ENCODE data around the gene GDF7.
"Not testable (repeated sequence)": the region's sequence is repeated elsewhere in the genome, so short reads cannot be mapped to it uniquely, and the experiment has no call there.

The GDF7 gene

GRCh38 chr2:20716164-20716563, 49.2 kb downstream of the GDF7 start:
- H3K27ac ChIP-seq (ENCODE audit: low read depth in 2 of 2, low read length in 2 of 2); H3K36me3 ChIP-seq (ENCODE audit: control insufficient read depth in 2 of 2, insufficient read depth in 2 of 2, low read length in 2 of 2); H3K9me3 ChIP-seq (ENCODE audit: control insufficient read depth in 2 of 2, low read length in 2 of 2); H3K4me1 ChIP-seq (ENCODE audit: control insufficient read depth in 2 of 2, insufficient read depth in 2 of 2, low read length in 2 of 2); H3K9ac ChIP-seq (ENCODE audit: low read depth in 1 of 2, low read length in 2 of 2); H3K27me3 ChIP-seq (ENCODE audit: control insufficient read depth in 2 of 2, insufficient read depth in 2 of 2, low read length in 2 of 2); H3K4me3 ChIP-seq (ENCODE audit: low read length in 2 of 2): not testable (repeated sequence)

- Histone ChIP-seq H3K4me1 (ENCODE audit: control insufficient read depth in 2 of 2, insufficient read depth in 2 of 2, low read length in 2 of 2) (no peaks in the 10 kb centered on the region), H3K9me3 (ENCODE audit: control insufficient read depth in 2 of 2, low read length in 2 of 2) (no peaks in the 10 kb centered on the region), H3K4me3 (ENCODE audit: low read length in 2 of 2) (no peak overlapping the region), H3K27me3 (ENCODE audit: control insufficient read depth in 2 of 2, insufficient read depth in 2 of 2, low read length in 2 of 2) (no peaks in the 10 kb centered on the region), H3K9ac (ENCODE audit: low read depth in 1 of 2, low read length in 2 of 2) (no peak overlapping the region), H3K27ac (ENCODE audit: low read depth in 2 of 2, low read length in 2 of 2) (no peak overlapping the region), H3K36me3 (ENCODE audit: control insufficient read depth in 2 of 2, insufficient read depth in 2 of 2, low read length in 2 of 2) (peaks cover 0 to 3% of the 10 kb centered on the region in 2 donors)
Measured at GRCh38 chr2:20717641-20718040, 50.7 kb downstream of the GDF7 start.

- Histone ChIP-seq H3K4me3 (ENCODE audit: low read length in 2 of 2) (no peak overlapping the region), H3K4me1 (ENCODE audit: control insufficient read depth in 2 of 2, insufficient read depth in 2 of 2, low read length in 2 of 2) (no peaks in the 10 kb centered on the region), H3K27me3 (ENCODE audit: control insufficient read depth in 2 of 2, insufficient read depth in 2 of 2, low read length in 2 of 2) (no peaks in the 10 kb centered on the region), H3K9me3 (ENCODE audit: control insufficient read depth in 2 of 2, low read length in 2 of 2) (no peaks in the 10 kb centered on the region), H3K36me3 (ENCODE audit: control insufficient read depth in 2 of 2, insufficient read depth in 2 of 2, low read length in 2 of 2) (no peaks in the 10 kb centered on the region), H3K9ac (ENCODE audit: low read depth in 1 of 2, low read length in 2 of 2) (no peak overlapping the region), H3K27ac (ENCODE audit: low read depth in 2 of 2, low read length in 2 of 2) (no peak overlapping the region)
Measured at GRCh38 chr2:20722592-20723240, 55.8 kb downstream of the GDF7 start.

- no peaks in the 10 kb centered on the region for H3K27me3 ChIP-seq (ENCODE audit: control insufficient read depth in 2 of 2, insufficient read depth in 2 of 2, low read length in 2 of 2)
- no peaks in the 10 kb centered on the region for H3K4me1 ChIP-seq (ENCODE audit: control insufficient read depth in 2 of 2, insufficient read depth in 2 of 2, low read length in 2 of 2)
- H3K9me3 ChIP-seq (ENCODE audit: control insufficient read depth in 2 of 2, low read length in 2 of 2), result no peaks in the 10 kb centered on the region
- no peak overlapping the region for H3K9ac ChIP-seq (ENCODE audit: low read depth in 1 of 2, low read length in 2 of 2)
- H3K36me3 ChIP-seq (ENCODE audit: control insufficient read depth in 2 of 2, insufficient read depth in 2 of 2, low read length in 2 of 2), result no peaks in the 10 kb centered on the region
- no peak overlapping the region for H3K4me3 ChIP-seq (ENCODE audit: low read length in 2 of 2)
- no peak overlapping the region for H3K27ac ChIP-seq (ENCODE audit: low read depth in 2 of 2, low read length in 2 of 2)
Measured at GRCh38 chr2:20723543-20723942, 56.6 kb downstream of the GDF7 start.

GRCh38 chr2:20724500-20725053, 57.6 kb downstream of the GDF7 start:
- Histone ChIP-seq H3K27me3 (ENCODE audit: control insufficient read depth in 2 of 2, insufficient read depth in 2 of 2, low read length in 2 of 2) (no peaks in the 10 kb centered on the region), H3K4me1 (ENCODE audit: control insufficient read depth in 2 of 2, insufficient read depth in 2 of 2, low read length in 2 of 2) (no peaks in the 10 kb centered on the region), H3K27ac (ENCODE audit: low read depth in 2 of 2, low read length in 2 of 2) (no peak overlapping the region), H3K9me3 (ENCODE audit: control insufficient read depth in 2 of 2, low read length in 2 of 2) (no peaks in the 10 kb centered on the region), H3K36me3 (ENCODE audit: control insufficient read depth in 2 of 2, insufficient read depth in 2 of 2, low read length in 2 of 2) (no peaks in the 10 kb centered on the region), H3K9ac (ENCODE audit: low read depth in 1 of 2, low read length in 2 of 2) (no peak overlapping the region), H3K4me3 (ENCODE audit: low read length in 2 of 2) (no peak overlapping the region)

- H3K27me3 ChIP-seq (ENCODE audit: control insufficient read depth in 2 of 2, insufficient read depth in 2 of 2, low read length in 2 of 2), result no peaks in the 10 kb centered on the region
- H3K9me3 ChIP-seq (ENCODE audit: control insufficient read depth in 2 of 2, low read length in 2 of 2), result no peaks in the 10 kb centered on the region
- H3K9ac ChIP-seq (ENCODE audit: low read depth in 1 of 2, low read length in 2 of 2), result no peak overlapping the region
- no peak overlapping the region for H3K27ac ChIP-seq (ENCODE audit: low read depth in 2 of 2, low read length in 2 of 2)
- H3K36me3 ChIP-seq (ENCODE audit: control insufficient read depth in 2 of 2, insufficient read depth in 2 of 2, low read length in 2 of 2), result no peaks in the 10 kb centered on the region
- no peak overlapping the region for H3K4me3 ChIP-seq (ENCODE audit: low read length in 2 of 2)
- H3K4me1 ChIP-seq (ENCODE audit: control insufficient read depth in 2 of 2, insufficient read depth in 2 of 2, low read length in 2 of 2), result no peaks in the 10 kb centered on the region
Measured at GRCh38 chr2:20725782-20726181, 58.8 kb downstream of the GDF7 start.

- Histone ChIP-seq H3K27ac (ENCODE audit: low read depth in 2 of 2, low read length in 2 of 2) (no peak overlapping the region), H3K4me1 (ENCODE audit: control insufficient read depth in 2 of 2, insufficient read depth in 2 of 2, low read length in 2 of 2) (no peaks in the 10 kb centered on the region), H3K9ac (ENCODE audit: low read depth in 1 of 2, low read length in 2 of 2) (no peak overlapping the region), H3K4me3 (ENCODE audit: low read length in 2 of 2) (no peak overlapping the region), H3K27me3 (ENCODE audit: control insufficient read depth in 2 of 2, insufficient read depth in 2 of 2, low read length in 2 of 2) (no peaks in the 10 kb centered on the region), H3K9me3 (ENCODE audit: control insufficient read depth in 2 of 2, low read length in 2 of 2) (no peaks in the 10 kb centered on the region), H3K36me3 (ENCODE audit: control insufficient read depth in 2 of 2, insufficient read depth in 2 of 2, low read length in 2 of 2) (no peaks in the 10 kb centered on the region)
Measured at GRCh38 chr2:20726913-20727312, 60.0 kb downstream of the GDF7 start.

- Histone ChIP-seq H3K27me3 (ENCODE audit: control insufficient read depth in 2 of 2, insufficient read depth in 2 of 2, low read length in 2 of 2) (no peaks in the 10 kb centered on the region), H3K36me3 (ENCODE audit: control insufficient read depth in 2 of 2, insufficient read depth in 2 of 2, low read length in 2 of 2) (no peaks in the 10 kb centered on the region), H3K4me3 (ENCODE audit: low read length in 2 of 2) (no peak overlapping the region), H3K27ac (ENCODE audit: low read depth in 2 of 2, low read length in 2 of 2) (no peak overlapping the region), H3K4me1 (ENCODE audit: control insufficient read depth in 2 of 2, insufficient read depth in 2 of 2, low read length in 2 of 2) (no peaks in the 10 kb centered on the region), H3K9me3 (ENCODE audit: control insufficient read depth in 2 of 2, low read length in 2 of 2) (no peaks in the 10 kb centered on the region), H3K9ac (ENCODE audit: low read depth in 1 of 2, low read length in 2 of 2) (no peak overlapping the region)
Measured at GRCh38 chr2:20728114-20728758, 61.3 kb downstream of the GDF7 start.

All from mucosa of rectum (tissue), 2 donors.